Measurements from ENCODE around the gene RPSA.

- TF ChIP-seq POLR2A (IDR thresholded peaks at IDR 0.05) (no peak), EP300 (IDR thresholded peaks at IDR 0.05) (no peak), POLR2AphosphoS5 (IDR thresholded peaks at IDR 0.05) (no peak), CTCF (IDR thresholded peaks at IDR 0.05) (no peak)
Measured at GRCh38 chr3:39388741-39389248, 17.7 kb upstream of the RPSA start.

Data from gastroesophageal sphincter (tissue), 3 donors.